ENCODE data around the gene PRODH2. TPM values are rescaled to one million over a fixed set of nuclear protein-coding genes. Genes with fewer than 3 reads are reported as not detected.

The PRODH2 gene, protein sequence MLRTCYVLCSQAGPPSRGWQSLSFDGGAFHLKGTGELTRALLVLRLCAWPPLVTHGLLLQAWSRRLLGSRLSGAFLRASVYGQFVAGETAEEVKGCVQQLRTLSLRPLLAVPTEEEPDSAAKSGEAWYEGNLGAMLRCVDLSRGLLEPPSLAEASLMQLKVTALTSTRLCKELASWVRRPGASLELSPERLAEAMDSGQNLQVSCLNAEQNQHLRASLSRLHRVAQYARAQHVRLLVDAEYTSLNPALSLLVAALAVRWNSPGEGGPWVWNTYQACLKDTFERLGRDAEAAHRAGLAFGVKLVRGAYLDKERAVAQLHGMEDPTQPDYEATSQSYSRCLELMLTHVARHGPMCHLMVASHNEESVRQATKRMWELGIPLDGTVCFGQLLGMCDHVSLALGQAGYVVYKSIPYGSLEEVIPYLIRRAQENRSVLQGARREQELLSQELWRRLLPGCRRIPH
- not detected in 2 replicates for total RNA-seq

DNA sequence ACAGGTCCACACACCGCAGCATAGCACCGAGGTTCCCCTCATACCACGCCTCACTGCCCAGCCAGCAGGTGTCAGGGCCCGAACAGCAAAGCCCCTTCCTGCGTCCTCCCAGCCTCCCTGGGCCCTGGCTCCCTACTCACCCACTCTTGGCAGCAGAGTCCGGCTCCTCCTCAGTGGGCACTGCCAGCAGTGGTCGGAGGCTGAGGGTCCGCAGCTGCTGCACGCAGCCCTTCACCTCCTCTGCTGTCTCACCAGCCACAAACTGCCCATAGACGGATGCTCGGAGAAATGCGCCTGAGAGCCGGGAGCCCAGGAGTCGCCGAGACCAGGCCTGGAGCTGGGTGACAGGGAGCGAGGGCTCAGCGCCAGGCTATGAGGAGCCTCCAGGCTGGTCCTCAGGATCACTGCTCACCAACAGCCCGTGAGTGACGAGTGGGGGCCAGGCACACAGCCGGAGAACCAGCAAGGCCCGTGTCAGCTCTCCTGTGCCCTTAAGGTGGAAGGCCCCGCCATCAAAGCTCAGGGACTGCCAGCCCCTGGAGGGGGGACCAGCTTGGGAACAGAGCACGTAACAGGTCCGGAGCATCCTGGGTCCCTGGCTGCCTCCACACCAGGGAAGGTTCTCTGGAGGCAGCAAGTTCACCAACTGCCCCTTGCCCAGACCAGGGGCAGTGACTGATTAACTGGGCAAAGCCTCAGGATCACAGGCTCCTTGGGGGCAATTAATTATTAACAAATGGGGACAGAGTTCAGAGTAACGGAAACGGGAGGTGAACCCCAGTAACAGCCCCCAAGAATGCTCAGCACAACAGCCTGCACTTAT is at the start of gene PRODH2:
Gene PRODH2 (minus strand): TSS at position 626 of the 823 bp plus-strand sequence. CDS start 40 bp downstream, at position 586.
- no peaks in the 10 kb centered on the region for H3K36me3 ChIP-seq (ENCODE audit: control insufficient read depth, insufficient read depth, low read length)
- H3K4me3 ChIP-seq (ENCODE audit: low read depth, low read length): no peak within 1 kb of the TSS
- TF ChIP-seq, protein P1, sequence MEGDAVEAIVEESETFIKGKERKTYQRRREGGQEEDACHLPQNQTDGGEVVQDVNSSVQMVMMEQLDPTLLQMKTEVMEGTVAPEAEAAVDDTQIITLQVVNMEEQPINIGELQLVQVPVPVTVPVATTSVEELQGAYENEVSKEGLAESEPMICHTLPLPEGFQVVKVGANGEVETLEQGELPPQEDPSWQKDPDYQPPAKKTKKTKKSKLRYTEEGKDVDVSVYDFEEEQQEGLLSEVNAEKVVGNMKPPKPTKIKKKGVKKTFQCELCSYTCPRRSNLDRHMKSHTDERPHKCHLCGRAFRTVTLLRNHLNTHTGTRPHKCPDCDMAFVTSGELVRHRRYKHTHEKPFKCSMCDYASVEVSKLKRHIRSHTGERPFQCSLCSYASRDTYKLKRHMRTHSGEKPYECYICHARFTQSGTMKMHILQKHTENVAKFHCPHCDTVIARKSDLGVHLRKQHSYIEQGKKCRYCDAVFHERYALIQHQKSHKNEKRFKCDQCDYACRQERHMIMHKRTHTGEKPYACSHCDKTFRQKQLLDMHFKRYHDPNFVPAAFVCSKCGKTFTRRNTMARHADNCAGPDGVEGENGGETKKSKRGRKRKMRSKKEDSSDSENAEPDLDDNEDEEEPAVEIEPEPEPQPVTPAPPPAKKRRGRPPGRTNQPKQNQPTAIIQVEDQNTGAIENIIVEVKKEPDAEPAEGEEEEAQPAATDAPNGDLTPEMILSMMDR (IDR thresholded peaks at IDR 0.05; ENCODE audit: insufficient read depth, low read length, poor library complexity, severe bottlenecking): no peak
- peaks cover 8% of the 10 kb centered on the region for H3K27me3 ChIP-seq (ENCODE audit: control insufficient read depth, insufficient read depth, low read length)
- DNase-seq (ENCODE audit: low read depth): no peak

DNA sequence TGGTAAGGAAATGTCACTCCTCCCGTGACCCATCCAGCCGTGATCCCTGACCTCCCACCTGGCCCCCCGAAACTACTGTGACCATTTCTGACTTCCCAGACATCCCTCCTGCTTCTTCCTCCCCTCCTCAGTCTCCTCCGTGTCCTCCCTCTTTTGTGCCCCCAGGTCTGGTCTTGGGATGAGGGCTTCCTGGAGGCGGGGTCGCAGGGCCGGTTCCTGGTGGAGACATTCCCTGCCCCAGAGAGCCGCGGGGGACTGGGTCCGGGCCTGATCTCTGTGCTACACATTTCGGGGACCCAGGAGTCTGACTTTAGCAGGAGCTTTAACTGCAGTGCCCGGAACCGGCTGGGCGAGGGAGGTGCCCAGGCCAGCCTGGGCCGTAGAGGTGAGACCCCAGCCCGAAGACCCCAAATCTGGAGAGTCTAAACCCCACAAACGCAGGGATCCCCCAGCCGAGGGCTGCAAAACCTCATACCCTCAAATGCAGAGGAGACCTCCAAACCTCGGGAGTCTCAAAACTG is 49.1 kb upstream of the PRODH2 start:
- H3K4me3 ChIP-seq (ENCODE audit: low read depth, low read length): no peak overlapping the region
- peaks cover 56% of the 10 kb centered on the region for H3K27me3 ChIP-seq (ENCODE audit: control insufficient read depth, insufficient read depth, low read length)
- no peak for DNase-seq (ENCODE audit: low read depth)
- no peaks in the 10 kb centered on the region for H3K36me3 ChIP-seq (ENCODE audit: control insufficient read depth, insufficient read depth, low read length)
- TF ChIP-seq, protein P1 (IDR thresholded peaks at IDR 0.05; ENCODE audit: insufficient read depth, low read length, poor library complexity, severe bottlenecking): no peak

DNA sequence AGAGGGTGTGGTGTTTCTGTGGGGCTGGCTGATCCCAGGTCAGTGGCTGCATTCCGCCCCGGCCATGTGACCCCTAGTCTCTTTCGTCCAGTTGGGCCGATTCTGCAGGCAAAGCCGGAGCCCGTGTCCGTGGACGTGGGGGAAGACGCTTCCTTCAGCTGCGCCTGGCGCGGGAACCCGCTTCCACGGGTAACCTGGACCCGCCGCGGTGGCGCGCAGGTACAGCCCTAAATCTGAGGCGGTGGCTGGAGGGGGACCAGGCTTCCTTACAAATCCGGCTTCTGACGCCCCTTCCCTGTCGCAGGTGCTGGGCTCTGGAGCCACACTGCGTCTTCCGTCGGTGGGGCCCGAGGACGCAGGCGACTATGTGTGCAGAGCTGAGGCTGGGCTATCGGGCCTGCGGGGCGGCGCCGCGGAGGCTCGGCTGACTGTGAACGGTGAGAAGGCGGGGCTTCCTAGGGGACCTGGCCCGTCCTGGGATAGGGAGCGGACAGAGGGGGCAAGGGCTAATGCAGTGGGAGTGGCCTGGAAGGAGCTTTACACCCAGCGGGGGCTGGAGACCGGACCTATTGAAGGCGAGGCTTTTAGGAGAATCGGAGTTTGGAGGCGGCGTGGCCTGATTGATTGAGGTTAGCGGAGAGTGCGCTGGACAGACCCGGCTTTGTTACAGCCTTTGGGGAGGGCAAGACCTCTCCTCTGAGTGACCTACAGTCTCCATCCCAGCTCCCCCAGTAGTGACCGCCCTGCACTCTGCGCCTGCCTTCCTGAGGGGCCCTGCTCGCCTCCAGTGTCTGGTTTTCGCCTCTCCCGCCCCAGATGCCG is 48.4 kb upstream of the PRODH2 start:
- no peak for DNase-seq (ENCODE audit: low read depth)
- Histone ChIP-seq H3K36me3 (ENCODE audit: control insufficient read depth, insufficient read depth, low read length) (no peaks in the 10 kb centered on the region), H3K4me3 (ENCODE audit: low read depth, low read length) (no peak overlapping the region), H3K27me3 (ENCODE audit: control insufficient read depth, insufficient read depth, low read length) (peaks cover 62% of the 10 kb centered on the region)
- TF ChIP-seq, protein P1 (IDR thresholded peaks at IDR 0.05; ENCODE audit: insufficient read depth, low read length, poor library complexity, severe bottlenecking): no peak

DNA sequence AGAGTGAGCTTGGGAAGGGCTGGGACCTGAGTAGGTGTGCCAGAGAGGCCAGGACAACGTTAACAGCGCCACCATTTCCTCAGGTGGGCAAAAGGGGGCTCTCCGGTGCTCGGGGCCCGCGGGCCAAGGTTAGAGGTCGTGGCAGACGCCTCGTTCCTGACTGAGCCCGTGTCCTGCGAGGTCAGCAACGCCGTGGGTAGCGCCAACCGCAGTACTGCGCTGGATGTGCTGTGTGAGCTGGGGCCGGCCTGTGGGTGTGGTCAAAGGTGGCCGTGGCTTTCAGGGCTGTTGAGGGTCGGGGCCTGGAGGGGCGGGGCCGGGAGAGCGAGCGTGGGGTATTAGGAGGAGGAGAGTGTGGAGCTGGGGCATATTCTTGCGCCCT is 47.8 kb upstream of the PRODH2 start:
- Histone ChIP-seq H3K27me3 (ENCODE audit: control insufficient read depth, insufficient read depth, low read length) (peaks cover 67% of the 10 kb centered on the region), H3K4me3 (ENCODE audit: low read depth, low read length) (no peak overlapping the region), H3K36me3 (ENCODE audit: control insufficient read depth, insufficient read depth, low read length) (no peaks in the 10 kb centered on the region)
- TF ChIP-seq, protein P1 (IDR thresholded peaks at IDR 0.05; ENCODE audit: insufficient read depth, low read length, poor library complexity, severe bottlenecking): no peak
- DNase-seq (ENCODE audit: low read depth): no peak

DNA sequence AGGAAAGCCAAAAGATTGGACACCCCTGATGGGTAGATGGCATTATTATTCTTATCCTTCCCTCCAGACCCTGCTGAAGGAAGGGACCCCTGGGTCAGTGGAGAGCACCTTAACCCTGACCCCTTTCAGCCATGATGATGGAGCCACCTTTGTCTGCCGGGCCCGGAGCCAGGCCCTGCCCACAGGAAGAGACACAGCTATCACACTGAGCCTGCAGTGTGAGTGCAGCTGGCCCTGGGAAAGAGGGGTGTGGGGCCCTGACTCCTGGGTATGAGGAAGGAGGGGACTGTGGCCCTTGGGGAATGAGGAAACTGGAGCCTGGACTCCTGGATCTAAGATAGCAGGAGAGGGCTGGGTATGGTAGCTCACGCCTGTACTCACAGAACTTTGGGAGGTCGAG is 46.8 kb upstream of the PRODH2 start:
- DNase-seq (ENCODE audit: low read depth): no peak
- Histone ChIP-seq H3K4me3 (ENCODE audit: low read depth, low read length) (no peak overlapping the region), H3K27me3 (ENCODE audit: control insufficient read depth, insufficient read depth, low read length) (peaks cover 75% of the 10 kb centered on the region), H3K36me3 (ENCODE audit: control insufficient read depth, insufficient read depth, low read length) (no peaks in the 10 kb centered on the region)
- TF ChIP-seq, protein P1 (IDR thresholded peaks at IDR 0.05; ENCODE audit: insufficient read depth, low read length, poor library complexity, severe bottlenecking): no peak

All from kidney epithelial cell (primary cell).